ENCODE data around the gene FCRLB. TPM values are rescaled to one million over a fixed set of nuclear protein-coding genes. Genes with fewer than 3 reads are reported as not detected.

FCRLB gene
- total and polyA plus RNA-seq, 9 of the 15 experiments (the other 6 are each of a cell fraction or from before 2014, with no cell fraction given) = 0.20 to 4.6 (median 1.3) TPM

DNA sequence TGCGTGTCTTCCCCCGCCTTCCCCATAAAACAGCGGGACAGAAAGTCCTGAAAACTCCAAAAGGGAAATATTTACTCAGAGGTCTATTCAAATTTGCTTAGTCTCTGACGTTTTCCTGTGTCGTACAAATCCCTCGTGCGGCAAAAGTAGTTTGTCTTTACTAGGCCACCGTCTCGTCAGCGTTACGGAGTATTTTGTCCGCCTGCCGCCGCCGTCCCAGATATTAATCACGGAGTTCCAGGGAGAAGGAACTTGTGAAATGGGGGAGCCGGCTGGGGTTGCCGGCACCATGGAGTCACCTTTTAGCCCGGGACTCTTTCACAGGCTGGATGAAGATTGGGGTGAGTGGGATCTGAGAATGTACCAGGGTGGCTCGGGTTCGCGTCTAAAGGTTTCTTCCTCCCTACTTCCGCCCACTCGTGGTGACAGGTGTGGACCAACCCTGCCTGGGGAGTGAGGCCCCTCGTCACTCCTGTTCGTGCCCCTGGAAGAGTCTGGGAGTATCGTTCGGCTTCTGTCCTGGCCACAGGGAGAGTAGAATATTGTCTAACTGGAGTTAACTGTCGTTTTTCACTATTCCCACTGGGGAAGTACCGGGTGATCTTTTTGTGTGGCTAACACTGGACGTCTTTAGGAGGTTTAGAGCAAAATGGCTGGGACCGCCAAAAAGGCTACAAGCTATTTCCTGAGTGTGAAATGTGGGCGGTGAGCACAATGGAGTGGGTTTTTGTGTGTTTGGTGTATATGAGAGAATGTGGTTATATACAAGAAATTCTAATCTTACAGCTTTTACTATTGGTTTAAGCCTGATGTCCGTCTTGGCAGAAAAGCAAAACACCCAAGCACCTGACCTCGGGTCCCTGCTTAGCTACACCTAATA is 45.0 kb downstream of the FCRLB start, which contains the start of gene ATF6 (continued):
- TF ChIP-seq ZNF584 (CRISPR knock-in tag; IDR thresholded peaks at IDR 0.05; ENCODE audit: low read depth) (no peak), ZSCAN29 (IDR thresholded peaks at IDR 0.05) (peak; percentile 58; the same call in 1 of the 2 replicates), NEUROD1 (IDR thresholded peaks at IDR 0.05; ENCODE audit: borderline replicate concordance, low read depth, low read length, partially characterized antibody) (peak; percentile 96), NR2C2 (CRISPR knock-in tag; IDR thresholded peaks at IDR 0.05) (no peak), NR2C2 (tag; IDR thresholded peaks at IDR 0.05) (no peak), RBM25 (IDR thresholded peaks at IDR 0.05; ENCODE audit: low read depth, low read length, severe bottlenecking) (no peak), TCF3 (CRISPR knock-in tag; IDR thresholded peaks at IDR 0.05) (peak; percentile 29; the same call in 1 of the 2 replicates), MCM2 (IDR thresholded peaks at IDR 0.05; ENCODE audit: low read depth) (no peak), ZNF75A (CRISPR knock-in tag; IDR thresholded peaks at IDR 0.05) (no peak), TAF1 (IDR thresholded peaks at IDR 0.05; ENCODE audit: control insufficient read depth, extremely low read depth, insufficient read depth, low read length, severe bottlenecking) (peak; percentile 90), RBM22 (IDR thresholded peaks at IDR 0.05; ENCODE audit: low read depth, low read length, poor library complexity, severe bottlenecking) (no peak), ZSCAN32 (CRISPR knock-in tag; IDR thresholded peaks at IDR 0.05) (no peak)
- TF ChIP-seq, protein P1, sequence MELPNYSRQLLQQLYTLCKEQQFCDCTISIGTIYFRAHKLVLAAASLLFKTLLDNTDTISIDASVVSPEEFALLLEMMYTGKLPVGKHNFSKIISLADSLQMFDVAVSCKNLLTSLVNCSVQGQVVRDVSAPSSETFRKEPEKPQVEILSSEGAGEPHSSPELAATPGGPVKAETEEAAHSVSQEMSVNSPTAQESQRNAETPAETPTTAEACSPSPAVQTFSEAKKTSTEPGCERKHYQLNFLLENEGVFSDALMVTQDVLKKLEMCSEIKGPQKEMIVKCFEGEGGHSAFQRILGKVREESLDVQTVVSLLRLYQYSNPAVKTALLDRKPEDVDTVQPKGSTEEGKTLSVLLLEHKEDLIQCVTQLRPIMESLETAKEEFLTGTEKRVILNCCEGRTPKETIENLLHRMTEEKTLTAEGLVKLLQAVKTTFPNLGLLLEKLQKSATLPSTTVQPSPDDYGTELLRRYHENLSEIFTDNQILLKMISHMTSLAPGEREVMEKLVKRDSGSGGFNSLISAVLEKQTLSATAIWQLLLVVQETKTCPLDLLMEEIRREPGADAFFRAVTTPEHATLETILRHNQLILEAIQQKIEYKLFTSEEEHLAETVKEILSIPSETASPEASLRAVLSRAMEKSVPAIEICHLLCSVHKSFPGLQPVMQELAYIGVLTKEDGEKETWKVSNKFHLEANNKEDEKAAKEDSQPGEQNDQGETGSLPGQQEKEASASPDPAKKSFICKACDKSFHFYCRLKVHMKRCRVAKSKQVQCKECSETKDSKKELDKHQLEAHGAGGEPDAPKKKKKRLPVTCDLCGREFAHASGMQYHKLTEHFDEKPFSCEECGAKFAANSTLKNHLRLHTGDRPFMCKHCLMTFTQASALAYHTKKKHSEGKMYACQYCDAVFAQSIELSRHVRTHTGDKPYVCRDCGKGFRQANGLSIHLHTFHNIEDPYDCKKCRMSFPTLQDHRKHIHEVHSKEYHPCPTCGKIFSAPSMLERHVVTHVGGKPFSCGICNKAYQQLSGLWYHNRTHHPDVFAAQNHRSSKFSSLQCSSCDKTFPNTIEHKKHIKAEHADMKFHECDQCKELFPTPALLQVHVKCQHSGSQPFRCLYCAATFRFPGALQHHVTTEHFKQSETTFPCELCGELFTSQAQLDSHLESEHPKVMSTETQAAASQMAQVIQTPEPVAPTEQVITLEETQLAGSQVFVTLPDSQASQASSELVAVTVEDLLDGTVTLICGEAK (IDR thresholded peaks at IDR 0.05) = peak; percentile 83
- TF ChIP-seq, protein P1 (CRISPR knock-in tag; IDR thresholded peaks at IDR 0.05) = no peak
- TF ChIP-seq, protein P2, sequence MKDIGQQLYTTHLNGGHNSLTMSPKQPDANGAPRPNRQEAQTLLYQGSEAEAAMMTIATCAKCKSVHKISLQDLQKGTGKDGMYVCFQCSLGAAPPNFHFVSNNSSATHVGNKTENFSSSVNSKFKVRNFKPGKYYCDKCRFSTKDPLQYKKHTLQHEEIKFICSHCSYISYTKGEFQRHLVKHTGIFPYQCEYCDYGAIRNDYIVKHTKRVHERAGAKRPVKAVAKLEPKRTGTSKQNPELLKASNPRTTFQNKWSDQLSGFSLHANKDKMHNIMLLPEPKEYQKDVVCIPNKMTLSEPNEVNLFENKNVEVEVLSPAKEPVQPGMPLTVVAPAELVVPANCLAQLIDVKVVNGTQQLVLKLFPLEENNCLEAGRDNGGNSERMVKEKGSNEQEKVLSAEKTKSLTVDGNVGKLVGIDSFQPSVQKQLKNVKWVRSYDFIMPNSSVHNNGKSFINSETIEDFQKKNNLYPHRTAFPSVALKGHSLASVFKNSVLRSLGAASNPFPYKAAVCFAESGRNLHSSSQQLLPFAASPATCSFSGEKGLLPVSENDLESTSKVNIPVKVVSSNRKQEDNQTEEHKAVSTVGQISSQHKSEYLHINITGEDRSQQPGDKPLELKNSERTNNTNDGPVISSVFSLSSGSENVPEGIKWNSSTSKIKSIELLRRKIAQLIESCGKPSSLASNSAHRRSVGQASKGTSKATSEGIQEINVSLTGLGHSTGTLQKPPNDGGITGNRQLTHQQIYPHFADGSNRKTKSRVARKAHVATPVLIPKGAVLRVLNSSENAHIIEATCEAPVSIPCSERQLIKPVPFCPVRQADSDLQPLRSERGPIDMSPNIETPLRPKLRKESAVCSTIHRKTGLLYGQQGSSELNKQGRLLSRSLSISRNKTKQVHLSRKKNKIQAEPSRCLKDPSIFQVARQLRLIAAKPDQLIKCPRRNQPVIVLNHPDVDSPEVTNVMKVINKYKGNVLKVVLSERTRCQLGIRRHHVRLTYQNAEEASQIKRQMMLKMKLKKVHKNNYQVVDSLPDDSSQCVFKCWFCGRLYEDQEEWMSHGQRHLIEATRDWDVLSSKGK (CRISPR knock-in tag; IDR thresholded peaks at IDR 0.05) = no peak

All from K562 (cell line).